ENCODE results near the gene GJB3.

The GJB3 gene

DNA sequence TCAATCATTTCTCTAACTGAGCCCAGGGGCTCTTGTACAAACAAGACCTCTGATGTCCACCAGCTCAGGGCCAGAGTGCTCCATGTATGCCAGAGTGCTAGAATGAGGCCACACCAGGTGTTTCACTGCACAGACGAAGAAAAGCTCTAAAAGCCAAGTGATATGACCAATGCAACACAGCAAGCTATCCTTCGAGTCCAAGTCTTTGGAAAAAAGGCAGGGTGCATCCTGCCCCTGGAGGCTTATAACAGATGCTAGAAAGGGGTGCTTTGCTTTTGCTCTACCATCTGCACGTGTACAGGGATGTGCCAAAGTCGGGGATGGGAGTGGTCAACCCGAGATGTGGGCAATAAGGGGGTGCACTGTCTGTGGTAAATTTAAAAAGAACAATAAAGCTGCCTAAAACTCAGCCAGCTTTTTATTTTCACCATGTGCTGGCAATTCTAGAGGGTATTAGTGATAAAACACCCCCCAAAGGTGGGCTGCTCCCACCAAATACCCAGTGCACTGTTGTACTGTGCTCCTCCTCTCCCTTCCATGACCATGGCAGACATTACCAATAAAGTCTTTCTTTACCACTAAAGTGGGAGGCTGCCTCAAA, 46.4 kb downstream of the GJB3 start:
- no peak for DNase-seq

DNA sequence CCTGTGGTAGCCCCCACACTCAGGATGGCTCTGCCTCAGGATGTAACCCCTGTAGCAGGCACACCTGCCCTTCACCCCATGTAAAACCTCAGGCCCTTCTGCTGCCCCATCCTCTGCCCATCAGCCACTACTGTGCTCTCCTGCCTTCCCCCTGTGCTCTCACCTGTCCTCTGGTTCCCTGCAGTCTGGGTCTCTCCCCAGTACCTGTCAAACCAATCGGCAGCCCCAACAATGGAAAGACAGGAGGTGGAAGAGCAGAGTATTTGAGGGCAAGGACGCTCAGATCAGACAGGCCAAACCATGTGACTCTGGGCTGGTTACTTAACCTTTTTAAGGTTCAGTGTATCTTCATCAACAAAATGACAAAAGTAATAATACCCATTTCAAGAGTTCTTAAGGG, 47.6 kb downstream of the GJB3 start:
- DNase-seq = no peak

DNA sequence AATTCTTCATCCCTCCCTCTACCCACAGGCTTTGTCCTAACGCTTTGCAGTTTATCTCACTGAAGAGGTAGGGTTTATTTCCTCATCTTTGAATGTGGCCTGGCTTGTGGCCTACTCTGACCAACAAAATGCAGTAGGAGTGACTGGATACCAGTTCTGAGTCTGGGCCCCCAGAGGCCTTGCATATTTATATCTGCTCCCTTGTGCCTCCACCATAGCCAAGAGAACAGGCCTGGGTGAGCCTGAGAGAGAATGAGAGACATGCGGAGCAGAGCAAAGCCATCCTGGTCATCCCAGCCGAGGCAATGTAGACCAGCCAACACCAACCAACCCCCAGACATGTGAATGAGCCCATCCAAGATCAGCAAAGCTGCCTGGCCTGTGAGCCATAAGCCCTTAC, 48.2 kb downstream of the GJB3 start:
- no peak for DNase-seq

DNA sequence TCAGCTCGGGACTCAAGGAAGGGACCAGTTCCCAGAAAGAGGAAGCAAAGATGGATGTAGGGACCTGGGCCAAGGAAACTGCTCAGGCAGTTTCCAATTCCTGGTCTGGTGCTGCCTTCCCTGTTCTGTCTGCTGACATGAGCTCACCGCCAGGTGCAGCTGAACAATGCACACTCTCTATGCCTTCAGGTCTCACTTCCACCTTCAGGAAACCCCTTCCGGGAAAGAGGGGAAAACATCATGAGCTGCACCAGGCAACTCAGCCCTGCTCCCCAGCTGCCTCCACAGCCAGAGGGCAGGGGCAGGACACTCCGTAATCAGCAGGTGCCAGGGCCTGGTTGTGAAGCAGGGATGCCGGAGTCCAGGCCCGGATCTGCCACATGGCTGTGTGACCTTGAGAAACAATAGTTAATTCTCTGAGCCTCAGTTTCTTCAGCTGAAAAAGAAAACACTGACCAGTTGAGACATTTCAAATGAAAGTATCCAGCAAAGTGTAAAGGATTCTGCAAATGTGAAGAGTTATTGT, 50.8 kb downstream of the GJB3 start:
- DNase-seq = no peak

DNA sequence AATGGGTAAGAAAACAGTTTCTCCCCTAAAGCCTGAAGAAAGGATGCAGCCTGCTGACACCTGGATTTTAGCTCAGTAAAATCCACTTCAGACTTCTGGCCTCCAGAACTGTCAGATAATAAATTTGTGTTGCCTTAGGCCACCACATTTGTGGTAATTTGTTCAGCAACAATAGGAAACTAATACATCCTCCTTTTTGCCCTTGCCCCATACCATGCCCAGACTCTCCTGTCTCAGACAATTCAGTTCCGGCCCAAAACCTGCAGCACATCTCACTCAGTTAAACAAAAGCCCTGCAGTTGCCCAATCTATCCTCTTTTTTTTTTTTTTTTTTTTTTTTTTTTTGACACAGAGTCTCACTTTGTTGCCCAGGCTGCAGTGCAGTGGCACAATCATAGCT, 52.7 kb downstream of the GJB3 start:
- DNase-seq = no peak
